ENCODE data around the gene WDR64.

The WDR64 gene

GRCh38 chr1:241846862-241847539 lies 194.9 kb downstream of the WDR64 start:
- DNase-seq, result no peak

GRCh38 chr1:241847540-241847795 lies 195.4 kb downstream of the WDR64 start:
- DNase-seq, result no peak

GRCh38 chr1:241847796-241848685 lies 196.0 kb downstream of the WDR64 start, which contains the start of gene EXO1:
TSS of gene EXO1 (plus strand) at chr1:241848204. CDS start at chr1:241850426, 2,222 bp downstream.
- peak; percentile 71 for DNase-seq

- no peak for DNase-seq
These were observed 196.7 kb downstream of the WDR64 start for GRCh38 chr1:241848686-241849344.

GRCh38 chr1:241849345-241849695 lies 197.2 kb downstream of the WDR64 start:
- no peak for DNase-seq

Data from NCI-H510A (cell line).